DMS53 treated with DMSO at 0.1 percent for 48 hours (cell line): ENCODE measurements around the gene AVEN.

ENCODE experiments used
- DNase-seq: peaks from one replicate; lab custom pipeline; 2025; ENCODE audit not compliant: unreplicated experiment; lab: John Stamatoyannopoulos, UW

Gene AVEN

GRCh38 chr15:33987444-33987843 lies 51.6 kb downstream of the AVEN start:
- DNase-seq: no peak

GRCh38 chr15:33985751-33986150 lies 53.3 kb downstream of the AVEN start:
- no peak for DNase-seq

- no peak for DNase-seq
Observed at GRCh38 chr15:33985287-33985686, 53.7 kb downstream of the AVEN start.

GRCh38 chr15:33982516-33982915 lies 56.5 kb downstream of the AVEN start:
- DNase-seq: no peak

- DNase-seq: no peak
Observed at GRCh38 chr15:33980159-33980558, 58.8 kb downstream of the AVEN start.

- no peak for DNase-seq
Observed at GRCh38 chr15:33975022-33975565, 63.9 kb downstream of the AVEN start.

- no peak for DNase-seq
Observed at GRCh38 chr15:33971811-33972210, 67.2 kb downstream of the AVEN start.

GRCh38 chr15:33968821-33969220 lies 70.2 kb downstream of the AVEN start:
- no peak for DNase-seq

GRCh38 chr15:33968224-33968623 lies 70.8 kb downstream of the AVEN start, which contains the start of gene CHRM5:
Gene CHRM5 (plus strand): TSS chr15:33968497. CDS start chr15:34062718, 94,221 bp downstream.
- DNase-seq: peak; percentile 15

GRCh38 chr15:33964665-33965040 lies 74.4 kb downstream of the AVEN start:
- DNase-seq: no peak

- DNase-seq: peak; percentile 6
Observed at GRCh38 chr15:33963831-33964664, 75.0 kb downstream of the AVEN start.

GRCh38 chr15:33960549-33960935 lies 78.5 kb downstream of the AVEN start:
- DNase-seq: no peak

- no peak for DNase-seq
Observed at GRCh38 chr15:33959844-33960548, 79.0 kb downstream of the AVEN start.

- peak; percentile 19 for DNase-seq
Observed at GRCh38 chr15:33956397-33956796, 82.6 kb downstream of the AVEN start.

GRCh38 chr15:33955945-33956344 lies 83.1 kb downstream of the AVEN start:
- DNase-seq: peak; percentile 63

GRCh38 chr15:33946152-33946551 lies 92.9 kb downstream of the AVEN start:
- no peak for DNase-seq

- DNase-seq: peak; percentile 84
Observed at GRCh38 chr15:33941279-33942063, 97.5 kb downstream of the AVEN start.

GRCh38 chr15:33934921-33935320 lies 104.1 kb downstream of the AVEN start:
- DNase-seq: no peak

- DNase-seq: no peak
Observed at GRCh38 chr15:33934396-33934795, 104.6 kb downstream of the AVEN start.

- DNase-seq: no peak
Observed at GRCh38 chr15:33932734-33933133, 106.3 kb downstream of the AVEN start.

GRCh38 chr15:33926260-33926659 lies 112.7 kb downstream of the AVEN start:
- DNase-seq: no peak
